Endometrial microvascular endothelial cells (primary cell): Measurements from ENCODE around the gene NHERF1. TPM values are rescaled to one million over a fixed set of nuclear protein-coding genes. Genes with fewer than 3 reads are reported as not detected.

Experiments used
- in situ Hi-C: cut with HindIII; loops from 2 replicates; pipeline ENCODE4 v1.10.0; 2017; ENCODE audit warnings: low sequenced_read_pairs, low pct_unique_long_range_greater_than_20kb; ENCODE audit errors: inconsistent ontology term
- total RNA-seq: library from RNA; depleted of rRNA; stranded (reverse); fragments of >200 nt; gene quantifications from one replicate; pipeline ENCODE4 v1.2.3, GENCODE V29; 2015; ENCODE audit errors: inconsistent ontology term

The NHERF1 gene
- total RNA-seq, 1 donor from 2014 or later, result 23.1 TPM

DNA sequence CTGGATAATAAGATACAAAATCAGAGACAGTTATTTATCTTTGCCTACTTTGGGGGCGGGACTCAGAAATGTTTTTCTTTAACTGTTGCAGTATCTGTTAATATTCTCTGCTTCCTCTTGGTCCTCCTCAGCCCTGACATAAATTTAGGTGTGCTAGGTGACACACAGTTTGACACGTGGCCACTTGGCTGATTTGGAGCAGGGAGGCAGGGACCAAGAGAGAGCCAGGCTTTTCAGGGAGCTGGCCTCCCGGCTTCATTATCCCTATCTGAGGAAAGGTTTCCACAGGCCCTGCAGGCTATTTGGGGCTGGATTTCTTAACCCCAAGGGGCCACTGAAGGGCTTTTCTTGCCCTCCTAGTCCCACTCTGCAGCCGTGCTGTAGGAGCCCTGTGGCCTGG is 47.8 kb downstream of the NHERF1 start:
- in situ Hi-C loops, result no loop called here

DNA sequence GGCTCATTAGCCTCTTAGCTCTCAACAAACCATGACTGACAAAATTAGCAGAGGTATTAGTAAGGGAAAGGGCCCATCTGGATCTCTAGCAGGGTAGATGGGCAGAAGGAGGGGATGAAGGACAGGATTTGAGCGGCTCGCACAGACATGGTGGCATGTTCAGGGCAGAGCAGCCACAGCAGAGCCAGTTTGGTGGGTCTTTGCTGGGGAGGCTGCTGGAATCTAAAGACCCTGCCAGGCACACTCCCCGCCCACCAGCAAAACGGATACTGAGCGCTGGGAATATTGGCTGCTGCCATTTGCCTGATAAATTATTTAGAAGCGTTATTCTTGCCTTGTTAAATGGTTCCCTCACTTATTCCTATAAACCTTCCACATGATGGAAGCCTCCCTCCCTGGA is 48.4 kb downstream of the NHERF1 start:
- in situ Hi-C loops, result no loop called here

DNA sequence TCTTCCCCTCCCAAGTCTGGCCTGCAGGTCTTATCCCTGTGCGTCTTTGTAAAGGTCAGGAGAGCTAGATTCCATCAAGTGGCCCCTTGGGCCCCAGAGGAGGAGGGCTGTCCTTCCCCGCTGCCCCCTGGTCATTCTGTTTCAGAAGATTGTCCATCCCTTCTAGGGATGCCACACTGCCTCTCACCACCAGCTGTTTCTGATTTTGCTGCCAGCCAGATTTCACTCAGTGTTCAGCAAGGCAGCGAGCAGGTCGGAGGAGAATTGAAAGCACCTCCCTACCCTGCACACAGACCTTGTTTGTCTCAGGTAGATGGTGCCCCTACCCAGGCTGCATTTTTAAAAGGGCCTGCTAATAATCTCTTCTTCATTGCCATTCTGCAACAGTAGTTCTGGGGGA is 49.4 kb downstream of the NHERF1 start:
- in situ Hi-C loops, result no loop called here

DNA sequence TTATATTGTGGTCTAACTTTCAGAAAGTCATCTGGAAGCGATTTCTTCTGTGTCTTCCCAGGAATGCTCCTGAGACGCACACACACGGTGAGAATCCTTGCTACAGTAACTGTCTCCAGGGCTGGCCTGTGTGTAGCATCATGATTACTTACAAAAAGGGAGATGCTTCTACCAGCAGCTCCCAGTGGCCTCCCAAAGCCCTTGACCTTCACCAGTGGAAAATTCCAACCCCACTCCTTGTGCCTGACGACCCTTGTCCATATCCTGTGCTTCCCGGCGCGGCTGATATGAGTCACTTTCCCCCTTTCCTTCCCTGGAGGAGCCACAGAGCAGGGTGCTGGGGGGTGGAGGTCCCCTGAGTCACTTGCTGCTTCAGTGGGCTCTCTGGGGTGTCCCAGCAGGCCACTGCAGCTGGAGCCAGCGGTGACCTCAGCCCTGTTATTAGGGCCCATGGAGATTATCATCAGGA is 49.8 kb downstream of the NHERF1 start:
- in situ Hi-C loops, result no loop called here

DNA sequence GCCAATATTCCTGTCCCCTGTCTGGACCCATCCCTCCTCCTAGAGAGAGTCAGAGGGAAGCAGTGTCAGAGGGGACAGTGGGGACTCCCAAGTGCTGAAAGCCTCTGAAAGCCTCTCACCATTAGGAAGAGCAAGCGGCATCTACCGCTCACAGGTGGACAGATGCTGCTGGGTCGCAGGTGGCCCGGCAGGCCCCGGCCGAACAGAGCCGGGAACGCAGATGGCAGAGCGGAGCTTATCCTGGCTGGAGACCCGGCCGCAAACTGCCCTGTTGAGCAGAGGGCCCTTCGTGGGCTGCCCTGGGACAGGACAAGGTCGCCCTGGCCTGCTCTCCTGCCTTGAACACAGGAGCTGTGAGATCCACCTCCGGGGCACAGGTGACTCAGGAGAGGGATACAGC is 50.7 kb downstream of the NHERF1 start:
- in situ Hi-C loops, result no loop called here

DNA sequence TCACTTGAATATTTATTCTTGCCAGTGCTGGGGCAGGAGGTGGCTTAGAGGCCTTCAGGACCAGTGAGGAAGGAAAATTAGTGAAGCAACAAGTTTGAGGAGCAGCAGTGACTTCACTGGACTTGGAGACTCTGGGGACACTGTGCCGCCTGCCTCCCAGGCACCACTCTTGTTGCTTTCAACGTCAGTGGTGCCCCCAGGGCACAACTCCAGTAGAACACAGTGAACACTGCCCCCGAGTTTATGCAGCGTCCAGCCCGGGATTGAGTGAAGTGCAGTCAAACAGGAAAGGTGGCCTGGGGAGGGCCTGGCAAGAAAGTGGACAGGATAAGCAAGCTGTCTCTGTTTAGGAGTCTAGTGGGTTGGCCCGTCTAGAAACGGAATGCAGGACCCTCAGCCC is 52.1 kb downstream of the NHERF1 start:
- in situ Hi-C loops, result no loop called here

DNA sequence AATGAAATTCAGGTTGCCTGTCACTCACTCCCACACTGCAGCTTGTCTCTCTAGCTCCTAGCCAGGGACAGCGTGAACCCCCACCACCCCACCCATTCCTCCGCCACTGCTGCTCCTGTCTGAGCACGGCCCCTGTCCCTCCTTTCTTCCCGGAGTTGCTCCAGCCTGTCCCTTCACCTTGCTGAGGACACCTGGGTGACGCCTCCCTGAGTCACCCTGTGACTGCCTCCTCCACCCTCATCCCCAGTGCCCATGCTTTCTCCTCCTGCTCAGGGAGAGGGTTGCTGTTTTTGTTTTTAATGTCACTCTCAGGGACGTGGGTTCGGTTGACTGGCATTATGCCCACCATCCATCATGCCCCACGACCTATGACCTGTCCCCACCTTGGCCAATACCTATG is 53.5 kb downstream of the NHERF1 start:
- in situ Hi-C loops, result no loop called here

DNA sequence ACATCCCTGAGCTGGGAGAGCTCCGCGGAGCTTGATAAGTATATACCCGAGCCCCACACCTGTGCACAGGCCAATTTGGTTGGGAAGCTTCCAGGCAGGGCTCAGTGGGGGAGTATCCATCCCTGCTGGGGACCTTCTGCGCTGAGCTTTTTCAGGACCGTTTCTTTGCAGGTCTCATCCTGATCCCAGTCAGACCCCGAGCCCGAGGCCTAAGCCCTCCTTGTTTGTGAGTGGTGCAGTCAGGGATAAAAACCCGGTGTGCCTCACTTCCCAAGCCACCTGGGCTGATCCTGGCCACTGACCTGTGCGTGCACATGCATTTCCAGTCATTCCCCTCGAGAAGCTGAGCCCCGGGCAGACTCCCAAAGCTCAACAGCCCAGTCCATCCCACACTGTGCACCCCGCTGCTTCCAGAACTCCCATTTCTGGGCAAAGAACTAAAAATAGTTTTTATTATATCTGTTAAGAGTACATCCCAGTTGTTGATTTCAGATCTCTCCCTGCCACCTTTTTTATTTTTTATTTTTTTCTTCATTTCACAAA is 55.0 kb downstream of the NHERF1 start:
- in situ Hi-C loops, result no loop called here

DNA sequence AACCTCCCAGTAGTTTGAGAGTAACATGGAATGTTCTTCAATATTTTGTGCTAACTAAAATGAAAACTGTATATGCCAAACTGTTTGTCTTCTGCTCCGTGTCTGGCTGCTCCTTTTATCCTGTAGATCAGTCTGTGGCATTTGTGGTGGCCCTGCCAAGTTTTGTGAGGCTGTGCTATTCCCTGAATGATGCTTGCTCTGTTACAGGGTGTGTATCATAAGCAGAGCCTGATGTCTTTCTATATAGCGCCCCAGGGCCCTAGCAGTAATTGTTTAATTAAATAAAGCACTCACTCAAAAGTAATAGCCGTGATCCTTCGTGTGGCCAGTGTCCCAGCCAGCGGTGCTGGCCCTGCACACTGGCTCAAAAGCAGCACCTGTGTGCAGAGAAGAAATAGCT is 55.5 kb downstream of the NHERF1 start:
- in situ Hi-C loops, result no loop called here

DNA sequence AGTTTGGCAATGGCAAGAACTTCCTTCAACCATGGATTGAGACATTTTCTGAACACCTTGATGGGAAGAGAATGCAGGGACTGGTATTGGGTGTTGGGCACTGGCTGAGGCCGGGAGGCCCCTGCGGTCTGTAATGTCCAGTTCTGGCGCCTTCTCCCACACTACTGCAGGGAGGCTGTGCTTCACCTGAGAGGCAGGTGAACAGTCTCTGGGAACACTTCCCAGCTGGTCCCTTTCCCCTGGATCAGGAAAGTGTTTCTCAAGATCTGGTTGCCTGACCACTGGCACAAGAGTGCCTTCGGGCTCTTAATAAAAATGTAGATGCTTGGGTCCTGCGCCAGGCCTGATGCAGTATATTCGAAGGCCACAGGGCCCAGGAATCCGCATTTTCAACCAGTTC is 56.3 kb downstream of the NHERF1 start:
- in situ Hi-C loops, result no loop called here

DNA sequence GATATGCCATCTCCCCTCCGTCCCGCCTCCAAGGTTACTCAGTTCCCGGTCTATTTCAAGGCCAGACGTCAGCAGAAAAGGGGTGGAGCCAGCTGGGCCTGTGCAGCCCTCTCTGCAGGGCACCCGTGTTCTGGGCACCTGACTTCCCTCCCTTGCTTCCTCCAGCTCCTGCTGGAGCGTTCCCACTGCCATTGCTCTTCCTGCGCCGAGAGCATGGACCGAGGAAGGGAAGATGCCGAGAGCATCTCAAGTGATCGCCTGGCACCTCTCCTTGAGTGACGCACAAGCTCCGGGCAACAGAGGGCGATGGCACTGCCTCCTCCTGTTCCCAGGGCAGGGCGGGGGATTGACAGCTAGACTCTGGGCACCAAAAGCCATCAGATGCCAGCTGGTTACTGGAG is 57.2 kb downstream of the NHERF1 start:
- in situ Hi-C loops, result no loop called here

DNA sequence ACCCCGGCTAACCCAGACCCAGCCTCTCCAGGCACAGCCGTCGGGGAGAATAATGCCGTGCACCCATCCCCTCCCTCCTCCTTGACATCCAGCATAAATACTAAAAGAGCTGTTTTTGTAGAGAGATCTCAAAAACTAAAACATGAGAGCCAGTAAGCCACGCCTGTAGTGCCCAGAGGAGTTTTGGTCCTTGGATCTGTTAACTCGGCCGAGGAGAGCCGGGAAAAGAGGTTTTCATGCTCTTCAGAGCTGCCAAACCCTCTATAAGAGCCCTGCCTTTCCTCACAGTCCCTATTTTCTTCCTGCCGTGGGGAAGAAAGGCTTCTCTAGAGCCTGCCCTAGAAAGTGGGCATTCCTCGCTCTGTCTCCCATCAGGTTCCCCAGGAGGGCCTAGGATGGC is 57.9 kb downstream of the NHERF1 start:
- in situ Hi-C loops, result no loop called here

DNA sequence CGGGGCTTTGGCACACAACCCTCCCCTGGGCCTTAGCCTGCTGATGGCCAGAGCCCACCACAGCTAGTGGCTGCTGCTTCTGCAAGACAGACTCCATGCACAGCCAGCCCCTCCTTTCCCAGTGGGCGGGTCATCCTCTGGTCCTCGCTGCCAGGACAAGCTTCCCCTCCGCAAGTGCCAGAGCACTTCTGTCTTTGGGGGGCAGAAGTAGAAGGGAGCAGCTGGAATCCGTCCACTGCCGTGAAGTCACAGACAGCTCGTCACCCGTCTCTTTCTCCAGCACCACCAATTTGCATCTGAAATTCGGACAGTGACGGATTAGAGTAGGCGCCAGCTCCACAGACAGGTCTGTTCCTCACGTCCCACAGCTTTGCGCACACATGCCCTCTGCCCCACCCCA is 59.0 kb downstream of the NHERF1 start:
- in situ Hi-C loops, result no loop called here

DNA sequence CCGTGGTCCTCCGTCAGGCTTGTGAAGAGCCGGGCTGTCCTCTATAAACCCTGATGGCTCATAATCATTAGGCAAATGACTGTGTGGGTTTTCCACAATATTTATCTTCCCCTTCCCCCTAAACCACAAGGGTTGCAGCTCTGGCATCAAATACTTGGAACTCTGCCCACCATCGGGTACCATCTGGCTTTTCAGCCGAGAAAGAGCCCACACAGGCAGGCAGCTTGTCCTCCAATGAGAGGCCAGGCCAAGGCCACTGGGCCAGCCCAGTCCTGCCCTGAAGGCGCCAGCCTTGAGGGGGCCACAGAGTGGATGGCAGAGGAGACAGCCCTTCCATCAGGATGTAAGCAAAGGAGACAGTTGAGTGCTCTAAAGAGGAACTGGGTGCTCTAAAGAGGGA is 59.5 kb downstream of the NHERF1 start:
- in situ Hi-C loops, result no loop called here

DNA sequence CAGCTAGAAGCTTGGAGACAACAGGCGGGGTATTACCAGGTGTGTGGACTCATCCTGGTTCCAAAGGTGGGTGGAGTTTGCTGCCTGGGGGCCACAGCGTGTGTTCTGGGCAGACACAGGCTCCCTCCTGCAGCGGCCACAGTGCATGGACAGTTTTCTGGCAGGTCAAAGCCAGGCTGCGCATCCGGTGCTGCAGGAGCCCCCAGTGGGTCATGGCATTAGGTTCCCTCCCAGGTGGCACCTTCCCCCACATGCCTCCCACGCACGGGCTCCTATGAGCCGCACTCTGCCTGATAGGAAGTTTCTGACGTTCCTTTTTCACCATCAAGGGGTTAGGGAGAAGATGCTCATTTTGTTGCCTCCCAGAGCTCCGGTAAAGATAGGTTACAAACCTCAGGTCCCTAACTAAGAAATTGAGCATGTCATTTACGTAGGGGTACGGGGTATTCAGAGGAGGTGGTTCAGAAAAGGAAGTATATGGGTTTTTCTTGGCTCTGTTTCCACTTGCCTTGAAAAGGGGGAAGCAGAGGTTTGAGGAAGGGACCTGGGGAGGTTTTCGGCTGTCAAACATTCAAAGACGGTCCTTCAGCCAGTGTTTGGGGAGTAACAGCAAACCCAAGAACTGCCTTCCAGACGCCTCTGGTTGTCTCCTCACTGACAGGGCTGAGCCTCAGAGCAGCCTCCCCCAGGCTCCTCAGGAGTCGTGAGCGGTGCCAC is 60.4 kb downstream of the NHERF1 start:
- in situ Hi-C loops, result no loop called here

DNA sequence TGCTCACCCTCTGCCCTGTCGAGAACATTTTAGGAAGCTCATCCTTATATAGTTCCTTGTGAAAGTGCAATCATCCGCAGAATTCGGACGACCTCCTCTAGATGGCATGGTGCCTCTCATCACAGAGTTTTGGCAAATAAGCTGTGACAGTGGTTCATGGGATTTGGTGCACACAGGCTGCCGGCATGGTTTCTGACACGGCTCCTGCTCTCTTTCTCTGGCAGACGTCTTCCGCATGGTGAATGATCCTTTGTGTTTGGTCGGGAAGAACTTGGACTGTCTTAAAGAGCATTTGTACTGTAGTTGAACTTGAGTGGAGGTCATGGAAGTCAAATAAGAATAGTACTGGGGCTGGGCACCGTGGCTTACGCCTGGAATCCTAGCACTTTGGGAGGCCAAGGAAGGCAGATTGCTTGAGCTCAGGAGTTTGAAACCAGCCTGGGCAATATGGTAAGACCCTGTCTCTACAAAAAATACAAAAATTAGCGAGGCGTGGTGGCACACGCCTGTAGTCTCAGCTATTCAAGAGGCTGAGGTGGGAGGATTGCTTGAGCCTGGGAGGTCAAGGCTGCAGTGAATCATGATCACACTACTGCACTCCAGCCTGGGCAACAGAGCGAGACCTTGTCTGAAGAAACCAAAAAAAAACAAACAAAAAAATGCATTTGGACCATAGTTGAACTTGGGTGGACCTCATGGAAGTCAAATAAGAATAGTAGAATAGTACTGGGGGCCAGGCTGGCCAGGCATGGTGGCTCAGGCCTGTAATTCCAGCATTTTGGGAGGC is 62.5 kb downstream of the NHERF1 start:
- in situ Hi-C loops, result no loop called here

DNA sequence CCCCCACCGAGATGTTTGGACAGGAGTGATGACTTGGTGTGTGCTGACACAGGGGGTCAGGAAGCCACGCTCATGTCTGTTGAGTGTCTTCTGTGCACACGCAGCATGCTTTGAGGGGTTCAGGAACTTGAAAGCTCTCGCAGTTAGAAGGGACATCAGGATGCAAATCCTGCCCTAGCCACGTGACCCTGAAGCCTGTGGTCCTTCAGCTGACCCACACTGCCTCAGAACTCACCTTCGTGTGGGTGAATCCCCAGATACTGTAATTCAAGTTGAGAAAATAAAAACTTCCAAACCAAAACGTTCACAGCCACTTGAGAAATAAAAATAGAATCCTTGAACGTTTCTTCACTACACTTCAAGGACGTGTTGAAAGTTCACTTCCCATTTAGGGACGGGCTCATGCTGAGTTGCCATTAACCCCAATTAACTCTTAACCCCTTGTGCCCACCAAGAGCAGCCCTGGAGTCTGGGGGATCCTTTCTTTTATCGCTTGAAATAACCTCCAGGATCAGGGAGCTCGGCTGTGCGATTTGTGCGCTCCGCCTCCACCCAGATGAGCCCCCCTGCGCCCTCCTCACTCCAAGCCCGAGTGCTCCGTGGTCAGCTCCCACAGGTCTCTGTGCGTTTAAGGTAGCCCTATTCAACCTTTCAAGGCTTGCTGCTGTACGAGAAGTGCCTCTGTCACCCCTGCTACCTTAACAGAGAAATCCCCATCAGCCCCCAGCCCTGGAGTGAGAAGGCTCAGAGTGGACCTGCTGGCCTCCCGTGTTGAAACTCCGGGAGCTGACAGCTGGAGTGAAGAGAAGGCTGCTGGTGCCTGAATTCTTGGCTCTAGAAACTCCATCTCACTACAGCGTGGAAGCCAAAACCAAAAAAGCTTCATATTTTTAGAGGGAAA is 63.9 kb downstream of the NHERF1 start:
- in situ Hi-C loops, result no loop called here

DNA sequence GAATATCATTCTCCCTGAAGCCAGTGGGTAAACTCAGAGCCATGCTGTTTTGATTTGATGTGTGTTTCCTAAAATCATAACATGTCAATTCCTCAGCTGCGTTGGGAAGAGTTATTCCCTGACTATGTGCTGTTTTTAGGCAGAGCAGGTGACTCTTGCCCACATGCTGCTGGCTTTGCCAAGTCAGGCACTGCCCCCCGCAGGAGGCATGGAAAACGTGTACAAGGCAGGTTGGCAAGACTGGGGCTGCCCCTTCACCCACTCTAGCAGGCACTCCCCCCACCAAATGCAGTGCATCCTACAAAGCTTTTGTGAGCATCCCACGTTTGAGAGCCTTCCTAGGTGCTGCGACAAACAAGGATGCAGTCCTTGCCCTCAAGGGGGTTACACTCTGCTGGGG is 66.0 kb downstream of the NHERF1 start:
- in situ Hi-C loops, result no loop called here

DNA sequence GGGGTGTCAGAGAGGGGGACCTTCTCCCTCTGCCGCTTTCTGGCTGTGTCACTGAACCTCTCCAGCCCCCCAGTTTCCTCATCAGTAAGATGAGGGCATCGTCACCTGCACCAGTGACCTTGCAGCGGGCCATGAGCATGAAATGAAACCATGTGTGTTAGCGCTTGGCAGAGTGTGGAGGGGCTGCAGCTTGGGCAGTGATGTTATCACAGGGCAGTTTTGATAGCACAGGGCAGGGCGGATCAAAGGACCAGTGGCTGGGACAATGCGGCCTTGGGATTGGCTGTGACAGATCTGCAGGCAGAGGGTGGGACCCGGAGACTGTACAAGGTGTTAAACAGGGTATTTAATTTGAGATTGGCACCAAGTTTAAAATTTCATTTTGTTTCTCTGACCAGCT is 66.6 kb downstream of the NHERF1 start:
- in situ Hi-C loops, result no loop called here
